OCI-LY7 (cell line): ENCODE measurements around the gene EHF. TPM values are rescaled to one million over a fixed set of nuclear protein-coding genes. Genes with fewer than 3 reads are reported as not detected.

Source experiments
- BruUV-seq: library from RNA; stranded (reverse); fragments of 400-500 nt; replicated peaks from 2 replicates; lab custom pipeline; 2021; lab: Mats Ljungman, UMichigan
- CTCF ChIA-PET: fragments of 300-600 bp; sonication (Branson Sonifier 250); formaldehyde crosslinking; loops from one replicate; lab custom pipeline; 2022; ENCODE audit warnings: antibody characterized with exemption; ENCODE audit not compliant: unreplicated experiment; lab: Charles Lee
- POLR2A ChIA-PET: fragments of 300-600 bp; sonication (Branson Sonifier 250); formaldehyde crosslinking; loops from one replicate; lab custom pipeline; 2022; ENCODE audit warnings: antibody characterized with exemption; lab: Charles Lee
- DNase-seq: peaks from one replicate; pipeline ENCODE4 v3.0.0-alpha.2; 2015; ENCODE audit warnings: low spot score
- H2AFZ ChIP-seq: fragments of 200-600 bp; sonication (generic), shearing (Covaris generic); 2 replicates; pipeline ENCODE4 v1.6.1; 2014; ENCODE audit warnings: mild to moderate bottlenecking, antibody characterized with exemption, low read length, moderate library complexity
- H3K27ac ChIP-seq: fragments of 200-600 bp; sonication (generic); 2 replicates; pipeline ENCODE4 v1.5.1; 2014; ENCODE audit warnings: mixed run types, low read depth, mild to moderate bottlenecking, moderate library complexity, low read length, inconsistent platforms; ENCODE audit not compliant: poor library complexity, severe bottlenecking
- H3K36me3 ChIP-seq: fragments of 200-600 bp; sonication (generic); 2 replicates; pipeline ENCODE4 v1.6.1; 2014; ENCODE audit warnings: mild to moderate bottlenecking, antibody characterized with exemption, low read length, moderate library complexity, mixed read lengths; ENCODE audit not compliant: insufficient read depth
- H3K4me1 ChIP-seq: fragments of 200-600 bp; sonication (generic); 2 replicates; pipeline ENCODE4 v1.5.1; 2014; ENCODE audit warnings: mild to moderate bottlenecking, low read length; ENCODE audit not compliant: insufficient read depth, poor library complexity, severe bottlenecking
- H3K4me2 ChIP-seq: fragments of 200-600 bp; sonication (generic); 2 replicates; pipeline ENCODE4 v1.6.1; 2014; ENCODE audit warnings: mild to moderate bottlenecking, low read length
- H3K4me3 ChIP-seq: fragments of 200-600 bp; sonication (generic); 2 replicates; pipeline ENCODE4 v1.5.1; 2014; ENCODE audit warnings: mild to moderate bottlenecking, low read depth, low read length; ENCODE audit not compliant: poor library complexity, severe bottlenecking
- H3K79me2 ChIP-seq: fragments of 200-600 bp; sonication (generic); 2 replicates; pipeline ENCODE4 v1.6.1; 2016; ENCODE audit warnings: low read depth, mild to moderate bottlenecking, low read length, moderate library complexity, mixed read lengths; ENCODE audit not compliant: insufficient read depth
- H3K9me2 ChIP-seq: fragments of 200-600 bp; sonication (generic); 2 replicates; pipeline ENCODE4 v1.6.1; 2016; ENCODE audit warnings: mild to moderate bottlenecking, low read length, mixed read lengths; ENCODE audit not compliant: insufficient read depth
- H3K9me3 ChIP-seq: fragments of 200-600 bp; sonication (generic); 2 replicates; pipeline ENCODE4 v1.6.1; 2014; ENCODE audit warnings: mild to moderate bottlenecking, mixed run types, low read length, mixed read lengths
- H4K20me1 ChIP-seq: fragments of 200-600 bp; sonication (generic); 2 replicates; pipeline ENCODE4 v1.6.1; 2014; ENCODE audit warnings: mild to moderate bottlenecking, antibody characterized with exemption, low read length, moderate library complexity, mixed read lengths; ENCODE audit not compliant: insufficient read depth
- EZH2phosphoT487 ChIP-seq: fragments of 200-600 bp; sonication (generic); IDR thresholded peaks from 2 replicates; pipeline ENCODE4 v1.6.1; 2018; ENCODE audit warnings: low read depth, borderline replicate concordance, mild to moderate bottlenecking, mixed run types, antibody characterized with exemption, low read length, moderate library complexity, mixed read lengths
- intact Hi-C: fragments of 100-400 bp; cut with micrococcal nuclease; formaldehyde crosslinking; loops from one replicate; pipeline ENCODE4 v1.10.0; 2022; ENCODE audit not compliant: unreplicated experiment
- total RNA-seq, 2 experiments: library from RNA; depleted of rRNA in 1 of 2; stranded (reverse); fragments of >200 nt in 1 of 2; shearing (Covaris generic) in 1 of 2; gene quantifications; 2 replicates each; pipeline ENCODE4 v1.2.3, GENCODE V29; 2014 to 2022
- TF ChIP-seq, protein P1 (sequence below): fragments of 200-600 bp; sonication (generic); conservative IDR thresholded peaks from 2 replicates; pipeline ENCODE4 v1.5.1; 2014; ENCODE audit warnings: mild to moderate bottlenecking, antibody characterized with exemption, low read length, moderate library complexity, mixed read lengths

Gene EHF
- total RNA-seq, 2 experiments from 2014 or later = not detected

DNA sequence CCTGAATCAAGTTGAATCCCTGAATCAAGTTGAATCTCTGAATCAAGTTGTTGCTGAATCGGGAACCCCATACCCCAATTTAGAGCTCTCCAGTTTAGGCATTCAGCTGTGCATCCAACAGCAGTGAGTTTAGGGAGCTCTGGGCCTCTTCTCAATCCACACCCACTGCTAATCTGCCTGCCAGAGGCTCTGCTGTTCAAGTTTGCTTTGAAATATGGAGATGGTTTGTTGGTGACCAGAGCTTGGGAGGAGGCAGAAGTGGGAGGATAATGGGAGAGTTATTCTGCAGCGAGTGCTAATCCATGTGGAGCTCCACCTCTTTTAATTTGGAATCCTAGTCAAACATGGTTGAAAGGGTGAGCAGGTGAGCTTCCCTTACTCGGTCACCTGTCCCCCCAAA is 22.4 kb downstream of the EHF start:
- Histone ChIP-seq H3K9me3 (no peaks in the 10 kb centered on the region), H3K36me3 (no peaks in the 10 kb centered on the region), H3K9me2 (no peaks in the 10 kb centered on the region), H2AFZ (no peak overlapping the region), H3K4me1 (no peaks in the 10 kb centered on the region), H3K79me2 (no peaks in the 10 kb centered on the region), H3K4me2 (no peak overlapping the region), H3K27ac (no peak overlapping the region), H4K20me1 (no peaks in the 10 kb centered on the region), H3K4me3 (no peak overlapping the region)
- intact Hi-C loops = no loop called here
- CTCF ChIA-PET = interaction anchor here (0.5 kb wide), 1 partner anchor 94 kb away, joined by 3 read pairs; no protein-coding TSS in a partner anchor
- POLR2A ChIA-PET = interaction anchor here (0.5 kb wide), 1 partner anchor 46 kb away, joined by 3 read pairs; no protein-coding TSS in a partner anchor
- no peak for DNase-seq
- no peak for TF ChIP-seq EZH2phosphoT487
- BruUV-seq = no TSS peak

DNA sequence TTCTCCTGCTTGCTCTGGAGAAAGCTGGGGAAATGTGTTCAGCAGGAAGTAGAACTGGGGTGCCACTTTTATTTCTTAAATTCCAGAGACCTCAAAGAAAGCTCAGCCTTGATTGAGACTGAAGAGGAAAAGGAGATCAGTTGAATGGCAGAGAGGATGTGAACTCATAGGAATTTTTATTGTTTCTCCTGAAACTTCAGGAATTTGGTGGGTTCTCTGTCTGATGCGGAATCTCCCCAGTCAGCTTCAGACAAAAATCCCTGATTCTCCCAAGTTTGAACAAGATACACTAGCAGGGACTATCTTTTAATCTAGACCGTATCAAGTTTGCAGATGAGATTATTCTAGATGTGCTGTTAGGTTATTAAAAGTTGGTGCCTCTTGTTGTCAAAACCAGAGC is 23.0 kb downstream of the EHF start:
- POLR2A ChIA-PET = interaction anchor here (0.5 kb wide), 1 partner anchor 46 kb away, joined by 3 read pairs; no protein-coding TSS in a partner anchor
- Histone ChIP-seq H3K27ac (no peak overlapping the region), H3K36me3 (no peaks in the 10 kb centered on the region), H3K4me1 (no peaks in the 10 kb centered on the region), H3K79me2 (no peaks in the 10 kb centered on the region), H3K4me2 (no peak overlapping the region), H3K4me3 (no peak overlapping the region), H4K20me1 (no peaks in the 10 kb centered on the region), H3K9me2 (no peaks in the 10 kb centered on the region), H2AFZ (no peak overlapping the region), H3K9me3 (no peaks in the 10 kb centered on the region)
- CTCF ChIA-PET = interaction anchor here (0.5 kb wide), 1 partner anchor 94 kb away, joined by 3 read pairs; no protein-coding TSS in a partner anchor
- intact Hi-C loops = no loop called here
- no peak for DNase-seq
- TF ChIP-seq, protein P1, sequence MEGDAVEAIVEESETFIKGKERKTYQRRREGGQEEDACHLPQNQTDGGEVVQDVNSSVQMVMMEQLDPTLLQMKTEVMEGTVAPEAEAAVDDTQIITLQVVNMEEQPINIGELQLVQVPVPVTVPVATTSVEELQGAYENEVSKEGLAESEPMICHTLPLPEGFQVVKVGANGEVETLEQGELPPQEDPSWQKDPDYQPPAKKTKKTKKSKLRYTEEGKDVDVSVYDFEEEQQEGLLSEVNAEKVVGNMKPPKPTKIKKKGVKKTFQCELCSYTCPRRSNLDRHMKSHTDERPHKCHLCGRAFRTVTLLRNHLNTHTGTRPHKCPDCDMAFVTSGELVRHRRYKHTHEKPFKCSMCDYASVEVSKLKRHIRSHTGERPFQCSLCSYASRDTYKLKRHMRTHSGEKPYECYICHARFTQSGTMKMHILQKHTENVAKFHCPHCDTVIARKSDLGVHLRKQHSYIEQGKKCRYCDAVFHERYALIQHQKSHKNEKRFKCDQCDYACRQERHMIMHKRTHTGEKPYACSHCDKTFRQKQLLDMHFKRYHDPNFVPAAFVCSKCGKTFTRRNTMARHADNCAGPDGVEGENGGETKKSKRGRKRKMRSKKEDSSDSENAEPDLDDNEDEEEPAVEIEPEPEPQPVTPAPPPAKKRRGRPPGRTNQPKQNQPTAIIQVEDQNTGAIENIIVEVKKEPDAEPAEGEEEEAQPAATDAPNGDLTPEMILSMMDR = no peak
- no peak for TF ChIP-seq EZH2phosphoT487
- BruUV-seq = no TSS peak

DNA sequence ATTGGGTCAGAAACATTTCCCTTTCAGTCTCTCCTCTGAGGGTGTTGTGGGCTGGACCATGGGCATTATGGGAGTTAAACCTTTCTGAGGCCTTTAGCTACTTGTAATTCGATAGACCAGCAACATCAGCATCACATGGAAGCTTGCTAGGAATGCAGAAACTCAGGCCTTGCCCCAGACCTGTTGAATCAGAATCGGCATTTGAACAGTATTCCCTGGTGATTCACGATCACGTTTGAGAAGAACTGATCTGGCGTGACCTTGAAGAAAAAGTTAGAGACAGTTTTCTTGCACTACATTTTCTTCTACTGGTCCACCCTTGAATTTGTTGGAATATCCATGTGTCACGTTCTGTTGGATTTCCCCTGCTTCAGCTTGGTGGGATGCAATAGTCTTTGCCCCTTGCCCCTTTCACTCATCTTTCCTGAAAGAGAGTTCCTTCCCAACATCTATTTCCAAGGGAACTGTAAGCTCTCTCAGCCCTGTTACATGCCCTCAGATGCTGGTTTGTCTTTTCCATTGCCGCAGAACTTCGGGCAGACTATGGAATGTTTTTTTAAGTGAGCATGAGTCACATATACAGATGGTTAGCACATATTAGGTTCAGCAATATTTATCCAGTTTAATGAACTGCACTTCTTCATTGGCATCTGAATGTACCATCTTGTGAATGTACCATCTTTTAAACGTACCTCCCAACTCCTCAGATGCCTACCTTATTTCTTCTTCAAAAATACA is 23.9 kb downstream of the EHF start:
- intact Hi-C loops = no loop called here
- Histone ChIP-seq H3K4me1 (no peaks in the 10 kb centered on the region), H3K9me2 (no peaks in the 10 kb centered on the region), H3K36me3 (no peaks in the 10 kb centered on the region), H3K4me3 (no peak overlapping the region), H2AFZ (no peak overlapping the region), H3K79me2 (no peaks in the 10 kb centered on the region), H3K9me3 (no peaks in the 10 kb centered on the region), H3K27ac (no peak overlapping the region), H3K4me2 (no peak overlapping the region), H4K20me1 (no peaks in the 10 kb centered on the region)
- no TSS peak for BruUV-seq
- ChIA-PET POLR2A (no interaction called here), CTCF (no interaction called here)
- TF ChIP-seq, protein P1 = no peak
- TF ChIP-seq EZH2phosphoT487 = no peak
- no peak for DNase-seq
